A549 treated with CpdA at 1 μM for 4 hours (cell line): Measurements from ENCODE around the gene CNKSR1. TPM values are rescaled to one million over a fixed set of nuclear protein-coding genes. Genes with fewer than 3 reads are reported as not detected.

Source experiments
- total RNA-seq: library from RNA; stranded (reverse); fragments of 200-300 nt; extraction: Qiagen RNA extraction; gene quantifications from 5 replicates; pipeline ENCODE4 v1.2.3, GENCODE V29; 2022; ENCODE audit warnings: low read depth

Gene CNKSR1, protein sequence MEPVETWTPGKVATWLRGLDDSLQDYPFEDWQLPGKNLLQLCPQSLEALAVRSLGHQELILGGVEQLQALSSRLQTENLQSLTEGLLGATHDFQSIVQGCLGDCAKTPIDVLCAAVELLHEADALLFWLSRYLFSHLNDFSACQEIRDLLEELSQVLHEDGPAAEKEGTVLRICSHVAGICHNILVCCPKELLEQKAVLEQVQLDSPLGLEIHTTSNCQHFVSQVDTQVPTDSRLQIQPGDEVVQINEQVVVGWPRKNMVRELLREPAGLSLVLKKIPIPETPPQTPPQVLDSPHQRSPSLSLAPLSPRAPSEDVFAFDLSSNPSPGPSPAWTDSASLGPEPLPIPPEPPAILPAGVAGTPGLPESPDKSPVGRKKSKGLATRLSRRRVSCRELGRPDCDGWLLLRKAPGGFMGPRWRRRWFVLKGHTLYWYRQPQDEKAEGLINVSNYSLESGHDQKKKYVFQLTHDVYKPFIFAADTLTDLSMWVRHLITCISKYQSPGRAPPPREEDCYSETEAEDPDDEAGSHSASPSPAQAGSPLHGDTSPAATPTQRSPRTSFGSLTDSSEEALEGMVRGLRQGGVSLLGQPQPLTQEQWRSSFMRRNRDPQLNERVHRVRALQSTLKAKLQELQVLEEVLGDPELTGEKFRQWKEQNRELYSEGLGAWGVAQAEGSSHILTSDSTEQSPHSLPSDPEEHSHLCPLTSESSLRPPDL
- total RNA-seq: 0.21 to 0.45 TPM (median 0.35 TPM) in 4 of 5 replicates, not detected in the other

DNA sequence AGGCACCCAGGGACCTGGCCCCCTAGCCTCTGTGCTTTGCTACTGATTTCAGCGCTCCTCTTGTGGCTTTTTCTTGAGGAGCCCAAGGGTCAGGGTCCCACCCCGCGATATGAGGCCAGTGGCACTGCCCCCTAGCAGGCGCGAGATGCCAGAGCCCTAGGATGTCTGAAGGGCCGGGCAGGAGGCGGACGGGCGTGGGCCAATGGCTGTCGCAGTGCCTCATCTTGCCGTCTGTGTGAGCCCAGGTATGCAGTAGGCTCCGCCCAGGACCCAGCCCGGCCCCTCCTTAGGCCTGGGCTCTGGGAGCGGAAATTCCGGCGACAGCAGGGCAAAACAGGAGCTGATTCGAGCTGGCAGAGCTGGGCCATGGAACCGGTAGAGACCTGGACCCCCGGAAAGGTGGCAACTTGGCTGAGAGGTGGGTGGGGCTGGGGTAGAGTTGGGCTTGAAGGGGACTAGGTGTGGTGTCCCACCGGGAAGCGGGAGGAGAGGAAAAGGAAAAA lies at the start of gene CNKSR1:
Gene CNKSR1, plus strand, starts transcription at position 310 of the 503 bp plus-strand sequence. Its CDS starts 57 bp downstream, at position 367.

DNA sequence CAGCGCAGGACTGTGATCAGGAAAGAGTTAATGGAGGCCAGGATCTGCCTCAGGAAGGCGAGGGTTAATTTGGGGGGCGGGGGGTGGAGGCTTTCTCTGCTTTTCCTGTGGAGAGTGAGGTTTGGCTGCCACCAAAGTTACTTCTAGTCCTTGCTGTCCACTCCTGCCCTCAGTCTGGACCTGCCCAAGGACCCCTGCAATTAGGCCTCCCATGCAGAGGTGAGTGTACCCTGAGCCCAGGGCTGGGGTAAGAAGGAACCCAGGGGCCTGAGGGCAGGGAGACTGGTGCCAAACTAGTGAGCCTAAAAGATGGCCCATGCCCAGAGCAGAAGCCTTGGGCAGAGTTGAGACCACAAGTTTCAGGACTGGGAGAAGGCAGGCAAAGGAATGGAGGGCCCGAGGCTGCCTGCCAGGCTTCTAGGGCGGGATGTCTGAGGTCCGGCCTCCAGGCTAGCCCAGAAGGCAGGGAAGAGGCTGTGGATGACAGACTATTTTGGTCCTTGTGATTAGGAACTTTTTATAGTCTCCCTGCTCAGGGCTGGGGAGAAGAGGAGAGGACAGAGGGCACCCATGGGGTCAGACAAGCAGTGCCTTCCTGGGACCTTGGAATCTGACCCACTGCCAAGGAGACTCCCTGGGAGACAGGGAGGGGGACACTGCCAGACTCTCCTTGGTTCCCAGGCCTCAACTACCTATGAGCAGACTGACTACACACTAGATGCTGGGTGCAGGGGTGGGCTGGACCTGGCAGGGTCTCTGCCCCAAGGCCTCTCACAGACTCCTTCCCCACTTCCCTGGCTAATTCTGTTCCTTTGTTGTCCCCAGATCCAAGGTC lies 18.2 kb upstream of the CNKSR1 start, which contains the start of gene FAM110D:
Gene FAM110D, plus strand, starts transcription at position 172 of the 835 bp plus-strand sequence. CDS start 2,213 bp downstream, outside the sequence.

DNA sequence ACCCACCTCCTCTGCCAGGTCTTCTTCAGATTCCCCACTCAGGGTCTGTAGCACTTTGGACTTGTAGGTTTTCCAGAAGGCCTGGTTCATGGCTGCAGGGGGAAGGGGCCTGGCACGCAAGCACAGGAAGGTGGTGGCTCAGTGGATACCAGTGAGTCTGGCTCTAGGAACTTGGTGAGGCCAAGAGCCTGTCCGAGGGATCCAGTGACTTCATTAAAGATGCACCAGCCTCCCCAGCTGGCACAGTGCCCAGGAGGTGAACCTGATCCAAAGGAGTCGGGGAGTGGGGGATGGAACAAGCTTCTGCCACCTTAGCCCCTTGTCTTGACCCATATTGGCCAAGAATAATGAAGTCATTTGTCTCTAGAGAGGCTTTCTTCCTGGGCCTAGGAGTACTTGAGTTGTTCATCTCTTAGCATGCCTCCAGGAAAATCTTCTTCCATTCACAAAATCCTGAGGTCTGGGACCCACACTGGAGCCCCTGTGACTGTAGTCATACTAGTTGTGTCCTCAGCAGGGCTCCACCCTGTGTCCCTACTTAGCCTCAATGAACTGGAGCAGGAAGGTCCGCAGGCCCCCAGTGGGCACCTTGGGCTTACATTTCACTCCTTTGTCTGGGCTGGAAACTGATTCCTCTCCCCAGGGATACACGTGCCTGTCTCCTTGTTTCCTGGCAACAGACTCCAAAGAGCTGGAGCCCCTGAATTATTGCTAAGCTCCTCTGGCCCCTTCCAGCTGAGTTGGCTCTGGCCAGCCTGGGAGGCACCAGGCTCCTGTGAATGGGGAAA lies 8.7 kb upstream of the CNKSR1 start, which contains the start of gene C1orf232:
Gene C1orf232, minus strand, starts transcription at position 554 of the 788 bp plus-strand sequence. Its CDS starts 464 bp downstream, at position 90.

DNA sequence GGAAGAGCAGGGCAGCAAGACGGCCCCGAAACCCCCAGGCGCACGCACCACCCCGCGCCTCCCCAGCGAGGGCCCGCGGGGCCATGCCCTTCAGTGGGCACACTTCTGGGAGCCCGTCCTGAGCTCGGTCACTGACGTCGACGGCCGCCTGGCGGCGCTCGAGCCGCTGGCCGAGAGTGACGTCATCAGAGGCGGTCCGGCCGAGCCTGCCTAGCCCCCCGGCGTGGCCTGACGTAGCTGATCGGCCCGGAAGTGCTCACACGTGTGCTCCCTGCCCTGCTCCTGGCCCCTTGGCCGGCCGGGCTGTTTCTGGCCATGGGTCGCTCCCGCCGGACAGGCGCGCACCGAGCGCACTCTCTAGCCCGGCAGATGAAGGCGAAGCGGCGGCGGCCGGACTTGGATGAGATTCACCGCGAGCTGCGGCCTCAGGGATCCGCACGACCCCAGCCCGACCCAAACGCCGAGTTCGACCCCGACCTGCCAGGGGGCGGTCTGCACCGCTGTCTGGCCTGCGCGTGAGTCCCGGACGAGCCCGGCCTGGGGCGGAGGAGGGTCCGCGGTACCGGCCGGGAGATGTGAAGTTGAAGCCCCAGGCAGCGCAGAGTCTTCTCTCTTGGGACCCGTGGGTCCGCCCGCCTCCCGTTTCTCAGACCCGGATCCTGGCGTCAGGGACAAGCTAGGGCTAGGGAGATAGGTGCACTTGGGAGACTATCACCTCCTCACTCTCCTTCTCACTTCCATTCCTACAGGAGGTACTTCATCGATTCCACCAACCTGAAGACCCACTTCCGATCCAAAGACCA lies 7.4 kb upstream of the CNKSR1 start, which contains the start of gene ZNF593:
Gene ZNF593, plus strand, starts transcription at position 240 of the 803 bp plus-strand sequence. Its CDS starts 76 bp downstream, at position 316.

DNA sequence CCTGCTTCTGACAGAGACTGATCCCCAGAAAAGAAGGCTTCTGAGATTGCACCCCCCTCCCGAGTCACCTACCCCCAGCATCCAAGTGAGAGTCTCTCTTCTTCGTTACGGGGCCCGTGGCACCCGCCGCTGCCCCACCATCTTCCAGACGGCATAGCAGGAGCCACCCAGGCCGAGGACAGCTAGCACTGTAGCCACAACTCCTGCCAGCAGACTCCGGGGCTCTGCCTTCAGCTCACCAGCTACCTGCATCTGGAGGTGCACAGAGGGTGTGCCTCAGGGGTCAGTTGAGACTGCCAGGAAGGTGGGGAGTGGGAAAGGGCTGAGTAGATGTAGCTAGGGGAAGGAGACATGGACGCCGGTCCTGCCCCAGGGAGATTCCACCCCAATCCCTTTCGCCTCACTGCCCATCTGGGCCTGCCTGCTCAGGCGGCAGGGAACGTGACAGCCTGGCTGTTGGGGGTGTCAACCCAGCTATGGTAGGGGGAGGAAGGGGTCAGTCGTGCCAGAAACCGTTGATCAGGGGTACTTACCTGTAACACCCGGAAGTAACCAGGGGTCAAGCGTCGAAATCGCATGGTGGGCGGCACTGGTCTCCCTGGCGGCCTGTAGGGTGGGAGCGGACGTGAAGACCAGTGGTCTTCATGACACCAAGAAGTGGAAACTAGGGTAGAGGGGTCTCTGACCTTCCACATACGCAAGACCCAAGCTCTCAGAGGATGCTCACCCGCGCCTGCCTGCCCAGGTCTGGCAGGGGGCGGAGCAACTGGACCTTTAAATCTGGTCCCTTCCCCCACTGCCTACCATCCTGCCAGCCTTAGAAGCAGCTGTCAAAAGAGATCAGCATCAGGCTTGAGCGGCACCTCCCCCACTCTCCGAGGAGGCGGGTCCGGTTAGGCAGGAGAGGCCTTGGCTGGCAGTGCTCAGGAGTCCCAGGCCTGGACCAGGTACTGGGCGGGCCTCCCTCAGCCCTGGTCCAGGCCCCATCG lies 5.9 kb upstream of the CNKSR1 start, which contains the start of gene ZNF593OS:
Gene ZNF593OS, minus strand, starts transcription at position 749 of the 989 bp plus-strand sequence. Its CDS starts 171 bp downstream, at position 578.

DNA sequence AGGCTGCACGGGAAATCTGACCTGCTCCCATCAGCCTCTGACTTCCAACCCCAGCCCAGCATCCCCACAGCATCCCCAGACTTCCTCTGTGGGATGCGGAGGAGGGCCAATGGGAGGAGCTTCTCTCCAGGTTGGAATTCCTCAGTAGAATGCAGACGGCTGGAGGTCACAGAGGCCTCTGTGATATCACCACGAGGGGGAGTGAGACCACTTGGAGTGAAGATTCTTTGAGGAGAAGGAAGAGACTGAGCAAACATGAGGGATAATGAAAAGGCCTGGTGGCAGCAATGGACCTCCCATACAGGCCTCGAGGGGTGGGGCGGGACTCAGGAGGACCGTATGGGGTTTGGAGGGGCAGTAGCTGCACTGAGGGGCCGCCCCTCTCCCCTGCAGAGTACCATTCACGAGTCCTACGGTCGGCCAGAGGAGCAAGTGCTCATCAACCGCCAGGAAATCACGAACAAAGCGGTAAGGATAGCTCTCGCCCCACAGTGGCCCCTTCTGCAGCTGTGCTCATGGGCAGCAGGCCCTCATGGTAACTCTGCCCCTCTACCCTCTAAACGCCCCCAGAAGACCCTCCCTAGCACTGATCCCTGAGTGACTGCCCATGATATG lies 13.2 kb downstream of the CNKSR1 start, which contains the start of gene CATSPER4:
Gene CATSPER4, plus strand, starts transcription at position 230 of the 615 bp plus-strand sequence. Its CDS starts 26 bp downstream, at position 256.

DNA sequence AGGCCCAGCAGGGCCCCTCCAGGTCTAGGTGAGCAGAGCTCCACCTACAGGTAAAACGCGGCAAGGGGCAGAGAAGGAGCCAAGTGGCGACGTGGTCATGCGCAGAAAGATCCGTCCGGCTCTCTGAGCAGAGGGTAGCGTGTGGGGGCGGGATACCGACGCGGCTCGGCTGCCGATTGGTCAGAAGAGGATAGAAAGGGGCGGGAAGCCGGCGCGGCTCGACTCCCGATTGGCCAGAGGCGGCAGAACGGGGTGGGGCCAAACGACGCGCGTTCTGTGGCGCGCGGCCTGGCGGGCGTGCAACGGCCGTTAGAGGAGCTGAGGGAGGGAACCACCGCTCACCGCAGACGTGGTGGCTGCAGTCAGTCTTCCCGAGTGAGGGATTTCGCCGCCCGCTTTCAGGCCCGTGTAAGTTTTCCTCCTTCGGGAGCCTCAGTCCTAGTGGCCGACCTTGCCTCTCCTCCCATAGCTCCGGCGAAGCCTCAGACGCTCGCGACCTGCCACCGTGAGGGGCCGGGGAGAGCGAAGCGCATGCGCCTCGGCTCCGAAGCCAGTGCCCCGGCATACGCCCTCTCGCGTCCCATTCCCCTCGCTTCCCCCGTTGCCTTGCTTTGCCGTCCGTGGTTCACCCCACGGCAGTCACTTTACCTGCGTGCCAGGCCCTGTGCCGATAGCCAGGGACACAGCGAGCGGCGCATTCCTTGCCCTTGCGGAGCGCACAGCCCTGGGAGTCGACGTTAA lies 56.8 kb downstream of the CNKSR1 start, which contains the start of gene CEP85:
Gene CEP85, plus strand, starts transcription at position 298 of the 741 bp plus-strand sequence. CDS start 5,584 bp downstream, outside the sequence.

Other genes starting within 250 kb of the CNKSR1 start
- gene PAFAH2, start 179.4 kb upstream of the CNKSR1 start, total RNA-seq: 6.9 to 9.1 TPM (median 7.8 TPM) in 5 replicates
- not detected in 5 replicates for gene EXTL1, start 155.7 kb upstream of the CNKSR1 start, total RNA-seq
- 0.03 to 0.17 TPM (median 0.04 TPM) in 4 of 5 replicates, not detected in the other for gene SLC30A2, start 131.4 kb upstream of the CNKSR1 start, total RNA-seq
- gene TRIM63, start 109.9 kb upstream of the CNKSR1 start, total RNA-seq: 0.03 TPM in 1 of 5 replicates, not detected in the others
- 1.7 to 2.6 TPM (median 1.7 TPM) in 5 replicates for gene PDIK1L, start 65.7 kb upstream of the CNKSR1 start, total RNA-seq
- 0.01 to 0.06 TPM in 2 of 5 replicates, not detected in the others for gene FAM110D, start 18.4 kb upstream of the CNKSR1 start, total RNA-seq
- gene C1orf232, start 8.5 kb upstream of the CNKSR1 start, total RNA-seq: not detected in 5 replicates
- gene ZNF593, start 7.6 kb upstream of the CNKSR1 start, total RNA-seq: 48.2 to 75.7 TPM (median 67.5 TPM) in 5 replicates
- 0.22 to 0.34 TPM (median 0.27 TPM) in 4 of 5 replicates, not detected in the other for gene ZNF593OS, start 5.7 kb upstream of the CNKSR1 start, total RNA-seq
- gene CATSPER4, start 13.1 kb downstream of the CNKSR1 start, total RNA-seq: not detected in 5 replicates
- gene CEP85, start 56.7 kb downstream of the CNKSR1 start, total RNA-seq: 12.4 to 14.7 TPM (median 13.9 TPM) in 5 replicates
- gene SH3BGRL3, start 102.6 kb downstream of the CNKSR1 start, total RNA-seq: 115 to 171 TPM (median 156 TPM) in 5 replicates
- 13.0 to 16.9 TPM (median 16.7 TPM) in 5 replicates for gene UBXN11, start 129.1 kb downstream of the CNKSR1 start, total RNA-seq
- gene CD52, start 140.5 kb downstream of the CNKSR1 start, total RNA-seq: not detected in 5 replicates
- gene CRYBG2, start 176.6 kb downstream of the CNKSR1 start, total RNA-seq: 1.6 to 2.3 TPM (median 1.7 TPM) in 5 replicates
- not detected in 5 replicates for gene ZNF683, start 195.3 kb downstream of the CNKSR1 start, total RNA-seq
- gene LIN28A, start 233.3 kb downstream of the CNKSR1 start, total RNA-seq: not detected in 5 replicates